Bronchial epithelial cell (primary cell): ENCODE measurements around the gene PRELID3B. TPM values are rescaled to one million over a fixed set of nuclear protein-coding genes. Genes with fewer than 3 reads are reported as not detected.

Source experiments
- DNase-seq: peaks from one replicate; pipeline ENCODE4 v3.0.0-alpha.2; 2010; ENCODE audit warnings: low read depth
- FAIRE-seq: peaks from 2 replicates; lab custom pipeline; 2011; peaks lifted over from hg19 to GRCh38; lab: Jason Lieb, UNC
- H3K27me3 ChIP-seq: 2 replicates; pipeline ENCODE4 v1.5.1; 2011; ENCODE audit warnings: low read length; ENCODE audit not compliant: control insufficient read depth, insufficient read depth
- H3K36me3 ChIP-seq: 2 replicates; pipeline ENCODE4 v1.5.1; 2011; ENCODE audit warnings: low read length; ENCODE audit not compliant: control insufficient read depth, insufficient read depth
- H3K4me3 ChIP-seq: 2 replicates; pipeline ENCODE4 v1.5.1; 2011; ENCODE audit warnings: mild to moderate bottlenecking, low read depth, low read length, control low read depth
- CTCF ChIP-seq: IDR thresholded peaks from 2 replicates; pipeline ENCODE4 v1.5.1; 2011; ENCODE audit warnings: mild to moderate bottlenecking, moderate library complexity, low read length, control low read depth, inconsistent platforms; ENCODE audit not compliant: insufficient read depth, severe bottlenecking
- total RNA-seq: library from RNA; depleted of rRNA; stranded (reverse); fragments of >200 nt; gene quantifications from 2 replicates; pipeline ENCODE4 v1.2.1, GENCODE V29; 2014

Gene PRELID3B
- total RNA-seq, 1 donor from 2014 or later = 160 TPM

- TF ChIP-seq CTCF = no peak
- Histone ChIP-seq H3K27me3 (no peaks in the 10 kb centered on the region), H3K36me3 (peaks cover 15% of the 10 kb centered on the region), H3K4me3 (no peak overlapping the region)
- DNase-seq (no peak), FAIRE-seq (no peak)
Measured at GRCh38 chr20:59033616-59034165, 8.9 kb downstream of the PRELID3B start.

GRCh38 chr20:59033093-59033492, 9.5 kb downstream of the PRELID3B start:
- FAIRE-seq (no peak), DNase-seq (no peak)
- H3K4me3 ChIP-seq = peak overlapping the region; percentile 89
- H3K27me3 ChIP-seq = no peaks in the 10 kb centered on the region
- H3K36me3 ChIP-seq = peaks cover 15% of the 10 kb centered on the region
- no peak for TF ChIP-seq CTCF

- DNase-seq = no peak
- peak; percentile 2 for TF ChIP-seq CTCF
- Histone ChIP-seq H3K36me3 (peaks cover 17% of the 10 kb centered on the region), H3K4me3 (peak overlapping the region; percentile 89), H3K27me3 (no peaks in the 10 kb centered on the region)
- no peak for FAIRE-seq
Measured at GRCh38 chr20:59032713-59033059, 9.9 kb downstream of the PRELID3B start.

GRCh38 chr20:59032023-59032712, 10.4 kb downstream of the PRELID3B start, which contains the start of gene ATP5F1E:
ATP5F1E (minus strand) TSS chr20:59032335; CDS start chr20:59032251, 84 bp downstream.
- Histone ChIP-seq H3K36me3 (peaks cover 15% of the 10 kb centered on the region), H3K27me3 (no peaks in the 10 kb centered on the region), H3K4me3 (peak within 1 kb of the TSS; percentile 89)
- DNase-seq (peak; percentile 79), FAIRE-seq (no peak)
- TF ChIP-seq CTCF = no peak

GRCh38 chr20:59031564-59032022, 11.0 kb downstream of the PRELID3B start:
- H3K36me3 ChIP-seq = peaks cover 12% of the 10 kb centered on the region
- peak overlapping the region; percentile 89 for H3K4me3 ChIP-seq
- FAIRE-seq (no peak), DNase-seq (no peak)
- no peaks in the 10 kb centered on the region for H3K27me3 ChIP-seq
- TF ChIP-seq CTCF = no peak
